Right atrium auricular region (tissue), 2 donors: ENCODE data around the gene TACSTD2. TPM values are rescaled to one million over a fixed set of nuclear protein-coding genes. Genes with fewer than 3 reads are reported as not detected.
A peak's percentile ranks its signal among the peaks of the same experiment; 100 is the strongest.
"Not testable (repeated sequence)": the region's sequence is repeated elsewhere in the genome, so short reads cannot be mapped to it uniquely, and the experiment has no call there.

Experiments used
- DNase-seq: peaks from one replicate; pipeline ENCODE4 v3.0.0-alpha.2; 2019; ENCODE audit warnings: low spot score
- H3K27ac ChIP-seq, 2 donors: fragments of 200-600 bp; sonication (generic); 1 replicate in 1 of 2; 2 replicates in 1 of 2; pipeline ENCODE4 v1.5.1; 2016 to 2019
- H3K27me3 ChIP-seq, 2 donors: fragments of 200-600 bp; sonication (generic); one replicate each; pipeline versions ENCODE4 v1.5.1 to v1.6.0; 2017 to 2019
- H3K36me3 ChIP-seq: fragments of 200-600 bp; sonication (generic); one replicate; pipeline ENCODE4 v1.5.1; 2016
- H3K4me1 ChIP-seq, 2 donors: fragments of 200-600 bp; sonication (generic); one replicate each; pipeline versions ENCODE4 v1.5.1 to v1.6.0; 2017 to 2019
- H3K4me3 ChIP-seq, 2 donors: fragments of 200-600 bp; sonication (generic); 1 replicate in 1 of 2; 2 replicates in 1 of 2; pipeline ENCODE4 v1.5.1; 2017 to 2019; ENCODE audit warnings: mild to moderate bottlenecking in 1 of 2, moderate library complexity in 1 of 2
- H3K9me3 ChIP-seq, 2 donors: fragments of 200-600 bp; sonication (generic); one replicate each; pipeline ENCODE4 v1.5.1; 2019
- total RNA-seq, 2 donors: library from RNA; depleted of rRNA; stranded (reverse); fragments of >200 nt; gene quantifications; one replicate each; pipeline ENCODE4 v1.1.0, GENCODE V29; 2016
- TF ChIP-seq, protein P1 (sequence below), 2 donors: fragments of 200-600 bp; sonication (generic); IDR thresholded peaks; one replicate each; pipeline ENCODE4 v1.5.1; 2019; ENCODE audit warnings: antibody characterized with exemption in 2 of 2

Gene TACSTD2
- total RNA-seq, 2 donors from 2014 or later = 0.71 TPM; not detected in 1

DNA sequence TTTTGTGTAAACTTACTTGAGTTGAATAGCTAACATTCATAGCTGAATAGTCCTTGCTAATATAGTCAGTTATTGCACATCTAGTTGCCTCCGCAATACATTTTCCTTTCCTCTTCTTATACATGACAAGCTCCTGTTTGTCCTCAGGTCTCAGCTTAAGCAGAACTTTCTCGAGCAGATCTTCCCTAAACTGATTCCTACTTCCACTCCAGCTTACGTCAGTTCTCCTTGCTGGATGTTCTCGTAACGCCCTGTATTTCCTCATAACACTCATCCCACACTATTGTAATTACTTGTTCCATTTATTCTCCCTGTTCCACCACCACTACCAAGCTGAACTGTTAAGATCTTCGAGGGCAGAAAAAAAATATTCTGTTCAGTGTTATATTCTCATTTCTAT is 15.4 kb downstream of the TACSTD2 start:
- Histone ChIP-seq H3K27ac (no peak overlapping the region), H3K4me1 (no peaks in the 10 kb centered on the region), H3K9me3 (no peaks in the 10 kb centered on the region), H3K4me3 (no peak overlapping the region), H3K27me3 (no peaks in the 10 kb centered on the region), H3K36me3 (no peaks in the 10 kb centered on the region)
- TF ChIP-seq, protein P1, sequence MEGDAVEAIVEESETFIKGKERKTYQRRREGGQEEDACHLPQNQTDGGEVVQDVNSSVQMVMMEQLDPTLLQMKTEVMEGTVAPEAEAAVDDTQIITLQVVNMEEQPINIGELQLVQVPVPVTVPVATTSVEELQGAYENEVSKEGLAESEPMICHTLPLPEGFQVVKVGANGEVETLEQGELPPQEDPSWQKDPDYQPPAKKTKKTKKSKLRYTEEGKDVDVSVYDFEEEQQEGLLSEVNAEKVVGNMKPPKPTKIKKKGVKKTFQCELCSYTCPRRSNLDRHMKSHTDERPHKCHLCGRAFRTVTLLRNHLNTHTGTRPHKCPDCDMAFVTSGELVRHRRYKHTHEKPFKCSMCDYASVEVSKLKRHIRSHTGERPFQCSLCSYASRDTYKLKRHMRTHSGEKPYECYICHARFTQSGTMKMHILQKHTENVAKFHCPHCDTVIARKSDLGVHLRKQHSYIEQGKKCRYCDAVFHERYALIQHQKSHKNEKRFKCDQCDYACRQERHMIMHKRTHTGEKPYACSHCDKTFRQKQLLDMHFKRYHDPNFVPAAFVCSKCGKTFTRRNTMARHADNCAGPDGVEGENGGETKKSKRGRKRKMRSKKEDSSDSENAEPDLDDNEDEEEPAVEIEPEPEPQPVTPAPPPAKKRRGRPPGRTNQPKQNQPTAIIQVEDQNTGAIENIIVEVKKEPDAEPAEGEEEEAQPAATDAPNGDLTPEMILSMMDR (IDR thresholded peaks at IDR 0.05) = no peak
- DNase-seq = no peak

DNA sequence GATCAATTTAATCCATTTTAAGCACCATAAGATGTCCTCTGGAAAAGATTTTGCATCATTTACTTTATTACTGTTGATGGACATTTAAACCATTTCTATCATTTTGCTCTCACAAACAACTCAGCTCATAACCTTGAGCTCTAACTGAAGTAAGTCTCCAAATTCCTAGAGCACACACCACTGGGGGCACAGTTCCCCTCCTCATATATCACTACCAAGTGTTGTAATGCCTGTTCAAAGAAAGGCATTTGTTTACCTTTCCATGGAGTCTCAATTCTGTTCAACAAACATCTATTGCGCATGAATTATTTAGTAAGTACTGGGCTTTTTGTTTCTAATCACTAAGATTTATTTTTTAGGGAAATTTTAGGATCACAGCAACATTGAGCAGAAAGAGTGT is 21.7 kb downstream of the TACSTD2 start:
- no peaks in the 10 kb centered on the region for H3K9me3 ChIP-seq
- DNase-seq = no peak
- H3K4me3 ChIP-seq = no peak overlapping the region
- H3K4me1 ChIP-seq = no peaks in the 10 kb centered on the region
- TF ChIP-seq, protein P1 (IDR thresholded peaks at IDR 0.05) = no peak
- H3K27ac ChIP-seq = no peak overlapping the region
- H3K36me3 ChIP-seq = no peaks in the 10 kb centered on the region
- H3K27me3 ChIP-seq = no peaks in the 10 kb centered on the region

DNA sequence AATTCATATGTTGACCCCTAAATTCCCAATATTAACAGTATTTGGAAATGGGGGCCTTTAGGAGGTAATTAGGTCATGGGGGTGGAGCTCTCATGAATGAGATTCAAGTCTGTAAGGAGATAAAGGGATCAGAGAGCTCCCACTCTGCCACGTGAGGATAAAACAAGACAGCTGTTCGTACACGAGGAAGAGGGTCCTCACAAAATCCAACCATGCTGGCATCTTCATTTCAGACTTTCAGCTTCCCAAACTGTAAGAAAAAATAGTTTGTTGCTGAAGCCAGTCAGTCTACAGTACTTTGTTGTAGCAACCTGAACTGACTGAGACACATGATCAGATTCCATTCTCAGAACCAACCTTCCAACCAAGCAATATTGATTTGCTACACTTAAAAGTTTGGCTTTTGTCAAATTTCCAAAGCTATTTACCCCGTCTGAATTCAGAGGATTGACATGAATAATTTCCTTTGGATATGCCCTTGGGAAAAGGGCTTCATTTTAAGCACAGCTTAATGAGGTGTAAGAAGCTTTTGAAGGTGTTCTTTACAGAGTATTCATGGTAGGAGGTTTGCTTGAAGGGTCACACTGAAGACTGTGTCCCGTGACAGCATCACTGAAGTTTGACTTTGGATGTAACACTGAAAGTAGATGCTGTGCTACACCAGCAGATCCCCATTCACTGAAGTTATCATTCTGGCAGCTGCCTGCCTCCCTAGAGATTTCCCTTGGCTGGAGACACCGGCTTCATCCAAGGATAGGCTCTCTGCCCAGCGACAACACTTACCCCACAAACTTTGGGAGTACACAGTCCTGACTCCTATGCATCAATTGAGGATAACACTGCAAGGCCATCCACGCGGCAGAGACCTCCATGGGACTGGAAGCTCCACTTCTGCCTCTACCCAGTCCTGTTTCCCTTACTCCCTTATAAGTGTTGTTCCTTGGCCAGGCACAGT is 25.6 kb downstream of the TACSTD2 start:
- no peak overlapping the region for H3K4me3 ChIP-seq
- H3K9me3 ChIP-seq = no peaks in the 10 kb centered on the region
- H3K27ac ChIP-seq = no peak overlapping the region
- DNase-seq = no peak
- H3K36me3 ChIP-seq = no peaks in the 10 kb centered on the region
- no peaks in the 10 kb centered on the region for H3K4me1 ChIP-seq
- no peaks in the 10 kb centered on the region for H3K27me3 ChIP-seq
- TF ChIP-seq, protein P1 (IDR thresholded peaks at IDR 0.05) = no peak

DNA sequence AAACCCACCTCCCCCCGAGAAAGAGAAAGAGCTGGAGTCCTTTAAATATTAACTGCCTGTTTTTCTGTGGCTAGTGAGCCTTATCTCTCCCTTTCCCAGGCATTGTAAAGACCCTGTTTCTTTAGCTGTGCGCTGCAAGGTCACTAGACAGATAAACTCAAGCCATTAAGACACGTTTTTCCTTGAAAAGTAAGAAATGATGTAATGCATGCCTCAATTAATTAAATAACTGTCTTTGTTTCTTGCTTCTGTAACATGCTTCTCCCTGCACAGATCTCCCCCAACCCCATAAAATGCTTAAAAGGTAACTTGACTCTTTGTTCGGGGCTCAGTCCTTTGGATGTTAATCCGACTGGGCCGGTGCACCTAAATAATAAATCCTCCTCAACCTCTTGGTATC is 27.8 kb downstream of the TACSTD2 start:
- H3K36me3 ChIP-seq, H3K9me3 ChIP-seq, H3K4me3 ChIP-seq, DNase-seq, H3K27me3 ChIP-seq, H3K27ac ChIP-seq: not testable (repeated sequence)
- peaks cover 0 to 13% of the 10 kb centered on the region in 2 donors for H3K4me1 ChIP-seq

DNA sequence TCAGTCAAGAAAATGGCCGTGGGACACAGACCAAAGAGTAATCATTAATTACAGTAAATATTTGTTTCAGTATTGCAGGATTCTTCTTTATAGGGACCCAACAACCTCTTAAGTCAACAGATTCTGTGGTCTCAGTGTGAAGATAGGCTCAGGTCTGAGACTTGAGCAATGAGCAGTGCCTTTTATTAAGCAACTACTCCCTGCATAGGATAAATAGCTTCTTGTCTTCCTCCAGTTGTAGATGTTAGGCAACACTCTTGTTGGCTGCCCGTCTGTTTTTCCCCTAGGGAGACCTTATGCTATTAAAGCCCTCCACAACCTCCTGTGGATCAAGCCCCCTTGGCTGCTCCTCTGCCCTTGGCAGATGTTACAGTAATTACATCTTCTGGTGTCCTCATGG is 28.7 kb downstream of the TACSTD2 start:
- TF ChIP-seq, protein P1 (IDR thresholded peaks at IDR 0.05) = no peak
- peaks cover 0 to 13% of the 10 kb centered on the region in 2 donors for H3K4me1 ChIP-seq
- no peak overlapping the region for H3K27ac ChIP-seq
- H3K9me3 ChIP-seq = no peaks in the 10 kb centered on the region
- no peaks in the 10 kb centered on the region for H3K36me3 ChIP-seq
- no peaks in the 10 kb centered on the region for H3K27me3 ChIP-seq
- H3K4me3 ChIP-seq = no peak overlapping the region
- DNase-seq = no peak

DNA sequence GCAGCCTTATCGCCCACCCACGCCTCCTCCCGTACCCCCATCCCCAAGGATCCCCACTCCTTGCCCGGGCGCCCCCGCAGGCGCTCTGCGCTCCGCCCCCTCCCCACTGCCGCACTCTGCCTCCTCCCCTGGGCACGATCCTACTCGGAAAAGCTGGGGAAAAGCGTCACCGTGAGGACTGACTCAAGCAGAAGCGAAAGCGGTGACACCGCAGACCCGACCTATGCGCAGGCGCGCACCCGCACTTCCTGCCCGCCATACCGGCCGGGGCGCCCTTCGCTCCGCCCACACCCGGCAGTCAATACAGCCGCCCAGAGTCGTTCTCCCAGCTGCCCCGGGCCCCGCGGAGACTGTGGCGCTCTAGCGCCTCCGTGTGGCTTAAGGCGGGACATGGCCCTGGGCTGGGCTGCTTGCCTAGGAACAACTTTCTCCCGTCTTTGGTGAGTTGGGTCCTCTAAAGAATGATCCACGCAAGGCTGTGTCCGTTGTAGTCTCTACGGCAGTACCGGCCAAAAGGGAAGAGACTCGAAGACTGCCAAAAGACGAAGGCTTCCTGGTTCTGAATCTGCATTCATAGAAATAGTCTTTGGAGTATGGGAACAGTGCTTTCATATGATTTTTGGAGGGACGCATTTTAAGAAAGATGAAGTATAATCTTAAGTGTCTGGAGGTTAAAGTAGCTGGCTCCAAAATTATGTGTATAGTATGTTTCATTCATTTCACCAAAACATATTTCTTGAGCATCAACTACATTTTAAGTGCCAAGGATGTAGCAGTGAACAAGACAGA is 30.3 kb downstream of the TACSTD2 start, which contains the start of gene OMA1:
Gene OMA1, minus strand, starts transcription at position 207 of the 789 bp plus-strand sequence. CDS start 7,432 bp downstream, outside the sequence.
- Histone ChIP-seq H3K27ac (peak within 1 kb of the TSS; percentile 99 to 100), H3K4me1 (peaks cover 0 to 13% of the 10 kb centered on the region in 2 donors), H3K4me3 (peak within 1 kb of the TSS; percentile 86), H3K27me3 (no peaks in the 10 kb centered on the region), H3K36me3 (no peaks in the 10 kb centered on the region), H3K9me3 (no peaks in the 10 kb centered on the region)
- TF ChIP-seq, protein P1 (IDR thresholded peaks at IDR 0.05) = peak; percentile 91 to 97
- peak; percentile 98 for DNase-seq
